NCI-H2196 (cell line): ENCODE measurements around the gene PUSL1.
"Not testable (repeated sequence)": the region's sequence is repeated elsewhere in the genome, so short reads cannot be mapped to it uniquely, and the experiment has no call there.

Source experiments
- DNase-seq: peaks from one replicate; lab custom pipeline; 2025; ENCODE audit not compliant: unreplicated experiment; lab: John Stamatoyannopoulos, UW

Gene PUSL1

GRCh38 chr1:1307261-1307922 is 1.0 kb upstream of the PUSL1 start:
- DNase-seq = peak; percentile 38

DNA sequence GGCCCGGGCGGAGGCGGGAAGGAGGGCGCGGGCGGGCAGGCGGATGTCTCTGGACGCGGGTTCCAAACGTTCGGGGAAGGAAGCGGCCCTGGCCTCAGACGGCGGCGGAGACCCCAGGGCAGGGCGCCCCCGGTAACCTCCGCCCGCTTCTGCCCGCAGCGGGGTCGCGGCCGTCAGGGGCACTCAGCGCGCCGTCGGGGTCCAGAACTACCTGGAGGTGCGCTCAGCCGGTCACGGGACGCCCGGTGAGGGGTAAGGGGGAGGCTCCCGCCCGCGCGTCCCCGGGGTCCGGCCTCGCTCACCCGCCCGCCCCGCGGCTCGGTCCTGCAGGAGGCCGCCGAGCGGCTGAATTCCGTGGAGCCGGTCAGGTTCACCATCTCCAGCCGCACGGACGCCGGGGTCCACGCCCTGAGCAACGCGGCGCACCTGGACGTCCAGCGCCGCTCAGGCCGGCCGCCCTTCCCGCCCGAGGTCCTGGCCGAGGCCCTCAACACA is 406 bp downstream of the PUSL1 start:
- DNase-seq = no peak

GRCh38 chr1:1309251-1310108 is 1.1 kb downstream of the PUSL1 start:
- peak; percentile 31 for DNase-seq

DNA sequence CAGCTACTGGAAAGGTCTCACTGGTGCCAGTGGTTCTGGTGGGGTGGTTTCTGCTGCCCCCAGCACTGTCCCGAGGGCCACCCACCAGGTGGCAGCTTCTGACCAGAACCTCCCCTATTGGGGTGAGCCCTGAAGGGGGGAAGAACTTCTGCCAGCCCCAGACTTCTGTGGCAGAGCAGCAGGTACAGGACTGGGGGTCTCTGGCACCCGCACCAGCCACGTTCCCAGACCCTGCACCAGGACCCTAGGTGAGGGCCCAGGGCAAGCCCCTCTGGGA is 1.6 kb downstream of the PUSL1 start:
- DNase-seq = no peak

DNA sequence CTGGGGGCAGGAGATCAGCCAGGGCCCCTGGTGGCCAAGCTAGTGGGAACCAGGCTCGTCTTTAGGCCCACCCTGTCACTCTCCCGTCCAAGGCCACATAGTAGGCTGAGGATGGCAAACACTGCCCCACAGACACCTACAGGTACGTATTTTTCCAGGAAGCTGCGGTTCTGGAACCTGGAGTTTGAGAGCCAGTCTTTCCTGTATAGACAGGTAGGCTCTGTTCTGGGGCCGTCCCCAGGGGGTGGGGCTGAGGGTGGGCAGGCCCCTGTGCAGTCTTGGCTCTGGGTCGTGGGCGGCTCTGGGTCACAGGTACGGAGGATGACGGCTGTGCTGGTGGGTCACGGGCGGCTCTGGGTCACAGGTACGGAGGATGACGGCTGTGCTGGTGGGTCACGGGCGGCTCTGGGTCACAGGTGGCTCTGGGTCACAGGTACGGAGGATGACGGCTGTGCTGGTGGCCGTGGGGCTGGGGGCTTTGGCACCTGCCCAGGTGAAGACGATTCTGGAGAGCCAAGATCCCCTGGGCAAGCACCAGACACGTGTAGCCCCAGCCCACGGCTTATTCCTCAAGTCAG is 2.2 kb downstream of the PUSL1 start:
- no peak for DNase-seq

DNA sequence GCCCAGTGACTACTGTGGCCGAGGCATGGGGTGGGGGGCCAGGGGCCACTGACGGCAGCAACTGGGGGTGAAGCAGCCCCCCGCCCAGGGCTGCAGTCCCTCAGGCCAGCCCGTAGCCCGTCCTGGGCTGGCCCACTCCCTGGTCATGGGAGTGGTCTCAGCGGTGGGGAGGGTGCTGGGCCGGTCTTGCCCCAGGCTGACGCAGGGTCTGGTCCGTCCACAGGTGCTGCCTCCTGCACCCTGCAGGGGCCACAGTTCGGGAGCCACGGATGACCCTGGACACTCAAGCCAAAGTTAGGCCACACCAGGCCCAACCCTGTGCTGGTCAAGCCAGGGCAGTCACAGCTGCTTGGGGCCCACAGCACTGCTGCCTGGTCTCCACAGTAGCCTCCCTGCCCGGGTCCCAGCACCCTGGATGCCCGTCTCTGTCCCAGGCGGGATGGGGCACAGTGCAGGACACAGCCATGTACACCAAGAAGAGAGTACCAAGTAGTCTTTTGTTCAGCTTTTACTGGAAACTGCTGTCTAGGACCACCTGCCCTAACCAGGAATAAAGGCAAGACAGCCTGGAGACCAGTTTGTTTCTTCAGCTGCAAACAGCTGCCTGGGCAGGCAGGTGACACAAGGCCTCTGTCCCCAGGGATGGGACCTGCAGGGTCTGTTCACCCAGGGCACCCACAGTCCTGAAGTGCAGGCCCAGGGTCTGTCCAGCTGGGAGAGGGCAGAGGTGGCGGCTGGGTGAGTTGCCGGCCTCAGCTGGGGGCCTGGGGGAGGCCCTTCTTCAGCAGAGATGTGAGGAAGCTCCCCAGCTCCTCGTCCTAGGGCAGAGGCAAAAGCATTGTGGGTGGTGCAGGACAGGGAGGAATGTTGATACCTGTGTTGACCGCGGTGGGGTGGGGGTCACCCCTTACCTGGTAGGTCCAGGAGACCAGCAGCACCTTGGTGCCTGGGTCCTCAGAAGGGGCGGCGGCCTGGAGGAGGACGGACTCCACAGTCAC is 3.0 kb downstream of the PUSL1 start:
- DNase-seq = no peak

GRCh38 chr1:1312450-1313314 is 4.3 kb downstream of the PUSL1 start:
- no peak for DNase-seq

DNA sequence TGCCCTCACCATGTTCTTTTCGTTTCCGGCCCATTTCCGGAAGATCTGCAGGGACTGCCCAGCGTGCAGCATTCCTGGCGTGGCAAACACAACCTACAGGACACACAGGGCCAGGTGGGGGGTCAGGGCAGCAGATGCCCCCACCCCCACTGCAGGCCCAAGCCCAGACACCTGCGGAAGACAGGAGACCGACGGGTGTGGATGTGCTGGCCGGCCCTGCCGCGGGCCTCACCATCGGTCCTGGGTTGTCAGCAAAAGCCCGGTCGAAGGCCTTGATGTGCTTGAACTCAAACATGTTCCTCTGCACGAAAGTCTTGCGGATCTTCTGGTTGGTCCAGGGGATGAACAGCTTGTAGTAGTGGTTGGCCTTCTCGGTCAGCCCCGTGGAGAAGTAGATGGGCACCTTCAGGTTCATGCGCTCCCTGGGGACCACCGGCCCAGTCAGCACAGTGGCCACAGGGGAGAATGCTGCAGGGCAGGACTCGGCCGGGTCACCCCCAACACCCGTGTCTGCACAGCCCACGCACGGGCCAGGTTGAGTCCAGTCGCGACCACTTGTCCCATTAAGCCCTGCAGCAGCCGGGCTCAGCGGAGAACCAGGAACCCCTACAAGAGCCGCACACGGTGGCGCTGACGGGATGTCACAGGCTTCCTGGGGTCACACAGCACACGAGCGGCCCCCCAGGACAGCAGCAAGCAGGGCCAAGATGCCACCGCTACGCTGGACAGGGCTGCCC is 5.3 kb downstream of the PUSL1 start:
- no peak for DNase-seq

- DNase-seq = no peak
Observed at GRCh38 chr1:1314237-1314586, 5.8 kb downstream of the PUSL1 start.

DNA sequence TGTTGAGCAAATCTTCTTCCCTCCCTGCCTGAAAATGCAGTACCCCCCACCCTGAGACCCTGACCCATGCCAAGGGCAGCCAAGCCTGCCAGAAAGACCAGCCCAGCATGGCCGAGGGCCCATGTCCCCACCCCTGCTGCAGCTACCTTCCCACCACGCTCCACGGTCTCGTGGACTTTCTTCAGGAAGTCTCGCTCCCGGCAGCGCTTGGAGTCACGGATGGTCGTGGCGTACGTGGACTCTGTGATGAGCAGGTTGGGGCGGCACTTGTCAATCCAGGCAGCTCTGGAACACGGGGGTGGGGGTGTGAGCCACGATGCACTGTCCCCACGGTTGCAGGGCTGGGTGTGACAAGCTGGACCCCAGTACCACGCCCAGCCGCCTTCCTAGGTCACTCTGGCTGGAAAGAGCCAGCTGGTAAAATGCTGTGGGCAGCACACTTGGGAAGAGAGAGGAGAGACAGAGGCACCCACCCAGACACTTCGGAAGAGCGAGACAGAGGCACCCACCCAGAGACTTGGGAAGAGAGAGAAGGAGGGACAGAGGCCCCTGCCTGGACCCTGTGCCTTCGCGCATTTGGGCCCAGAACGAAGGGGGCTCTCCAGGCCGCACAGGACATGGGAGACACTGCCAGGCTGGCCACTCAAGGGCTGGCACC is 6.4 kb downstream of the PUSL1 start:
- DNase-seq = no peak

GRCh38 chr1:1315435-1315954 is 7.1 kb downstream of the PUSL1 start:
- DNase-seq = no peak

GRCh38 chr1:1316199-1316598 is 7.8 kb downstream of the PUSL1 start:
- not testable (repeated sequence) for DNase-seq

DNA sequence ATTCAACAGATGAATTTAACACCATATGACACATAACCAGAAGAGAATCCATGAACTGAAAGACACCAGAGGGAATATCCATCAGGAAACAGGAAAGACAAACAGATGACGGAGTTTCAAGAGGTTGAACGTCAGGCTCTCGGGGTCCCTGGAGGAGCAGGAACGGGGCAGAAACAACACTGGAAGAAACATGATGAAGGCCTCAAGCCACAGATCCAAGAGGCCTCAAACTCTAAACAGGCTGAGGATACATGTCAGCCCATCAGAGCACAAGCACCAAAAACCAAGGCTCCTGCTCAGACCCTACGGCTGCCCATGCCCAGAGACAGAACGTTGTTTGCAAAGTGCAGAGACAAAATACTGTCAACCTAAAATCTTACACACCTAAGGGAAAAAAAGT is 9.0 kb downstream of the PUSL1 start:
- DNase-seq = no peak

GRCh38 chr1:1318131-1318652 is 9.8 kb downstream of the PUSL1 start:
- peak; percentile 86 for DNase-seq

- no peak for DNase-seq
Observed at GRCh38 chr1:1318777-1319645, 10.6 kb downstream of the PUSL1 start.

GRCh38 chr1:1319646-1319941 is 11.2 kb downstream of the PUSL1 start:
- DNase-seq = no peak

- DNase-seq = no peak
Observed at GRCh38 chr1:1320666-1321448, 12.5 kb downstream of the PUSL1 start.
